HEK293 (cell line): Measurements from ENCODE around the gene DICER1.

Experiments used
- CTCF ChIA-PET: fragments of 350-600 bp; formaldehyde crosslinking; extraction: SDS; loops from one replicate; lab custom pipeline; 2021; ENCODE audit warnings: antibody characterized with exemption; lab: Yijun Ruan, JAX
- POLR2A ChIA-PET: fragments of 300-600 bp; formaldehyde crosslinking; extraction: SDS; loops from one replicate; lab custom pipeline; 2020; ENCODE audit warnings: antibody characterized with exemption, inconsistent platforms; lab: Yijun Ruan, JAX
- H3K27ac ChIP-seq: fragments of 200-500 bp; sonication (Bioruptor generic); 2 replicates; pipeline ENCODE4 v1.5.1; 2014; ENCODE audit warnings: low read depth, low read length, control low read depth, inconsistent platforms; ENCODE audit errors: extremely low read depth
- H3K36me3 ChIP-seq, 2 experiments: fragments of 200-500 bp in 1 of 2; sonication (Bioruptor generic) in 1 of 2; 1 replicate in 1 of 2; 2 replicates in 1 of 2; pipeline ENCODE4 v1.5.1; 2014 to 2017; ENCODE audit warnings: inconsistent platforms in 2 of 2, low read length in 2 of 2; ENCODE audit not compliant: control insufficient read depth in 2 of 2, insufficient read depth in 1 of 2
- H3K4me1 ChIP-seq: fragments of 200-500 bp; sonication (Bioruptor generic); 2 replicates; pipeline ENCODE4 v1.5.1; 2014; ENCODE audit warnings: mild to moderate bottlenecking, low read length, inconsistent platforms; ENCODE audit not compliant: control insufficient read depth, insufficient read depth
- H3K4me3 ChIP-seq: 2 replicates; pipeline ENCODE4 v1.5.1; 2011; ENCODE audit warnings: low read depth, mild to moderate bottlenecking, control low read depth, low read length, moderate library complexity
- H3K9me3 ChIP-seq: fragments of 200-500 bp; sonication (Bioruptor generic); 2 replicates; pipeline ENCODE4 v1.5.1; 2014; ENCODE audit warnings: low read depth, low read length, inconsistent platforms; ENCODE audit not compliant: control insufficient read depth, insufficient read depth
- BCL11B ChIP-seq: fragments of 450-650 bp; formaldehyde crosslinking; IDR thresholded peaks from 2 replicates; pipeline ENCODE4 v1.5.1; 2016; ENCODE audit warnings: low read depth, missing biosample characterization, missing genetic modification characterization
- EGR2 ChIP-seq: fragments of 450-650 bp; formaldehyde crosslinking; IDR thresholded peaks from 2 replicates; pipeline ENCODE4 v1.5.1; 2016; ENCODE audit warnings: low read depth, missing biosample characterization, missing genetic modification characterization
- GLIS1 ChIP-seq: fragments of 450-650 bp; formaldehyde crosslinking; IDR thresholded peaks from 2 replicates; pipeline ENCODE4 v1.5.1; 2016; ENCODE audit warnings: missing biosample characterization, missing genetic modification characterization
- HOXC10 ChIP-seq: sonication (generic); formaldehyde crosslinking; IDR thresholded peaks from 2 replicates; pipeline ENCODE4 v1.8.1; 2023; ENCODE audit warnings: mild to moderate bottlenecking, missing genetic modification reagents
- INSM2 ChIP-seq: fragments of 450-650 bp; formaldehyde crosslinking; IDR thresholded peaks from 2 replicates; pipeline ENCODE4 v1.5.1; 2016; ENCODE audit warnings: missing biosample characterization, missing genetic modification characterization
- OSR2 ChIP-seq: fragments of 450-650 bp; formaldehyde crosslinking; IDR thresholded peaks from 2 replicates; pipeline ENCODE4 v1.5.1; 2016; ENCODE audit warnings: missing biosample characterization, missing genetic modification characterization
- PBX3 ChIP-seq: sonication (generic); formaldehyde crosslinking; IDR thresholded peaks from 2 replicates; pipeline ENCODE4 v1.8.1; 2022; ENCODE audit warnings: mild to moderate bottlenecking, moderate library complexity, missing genetic modification reagents
- PRDM1 ChIP-seq: fragments of 450-650 bp; formaldehyde crosslinking; IDR thresholded peaks from 2 replicates; pipeline ENCODE4; 2016; ENCODE audit warnings: missing biosample characterization, missing genetic modification characterization
- SCRT2 ChIP-seq: fragments of 450-650 bp; formaldehyde crosslinking; IDR thresholded peaks from 2 replicates; pipeline ENCODE4 v1.5.1; 2016; ENCODE audit warnings: missing biosample characterization, missing genetic modification characterization
- YY1 ChIP-seq: fragments of 450-650 bp; formaldehyde crosslinking; IDR thresholded peaks from 2 replicates; pipeline ENCODE4 v1.5.1; 2018; ENCODE audit warnings: missing biosample characterization, missing genetic modification characterization
- YY2 ChIP-seq: fragments of 450-650 bp; formaldehyde crosslinking; IDR thresholded peaks from 2 replicates; pipeline ENCODE4 v1.5.1; 2016; ENCODE audit warnings: missing biosample characterization, missing genetic modification characterization
- ZBTB17 ChIP-seq: fragments of 450-650 bp; formaldehyde crosslinking; IDR thresholded peaks from 2 replicates; pipeline ENCODE4 v1.5.1; 2016; ENCODE audit warnings: missing biosample characterization, missing genetic modification characterization
- ZBTB8A ChIP-seq: fragments of 450-650 bp; formaldehyde crosslinking; IDR thresholded peaks from 2 replicates; pipeline ENCODE4 v1.5.1; 2016; ENCODE audit warnings: missing biosample characterization, missing genetic modification characterization
- ZFP41 ChIP-seq: fragments of 450-650 bp; formaldehyde crosslinking; IDR thresholded peaks from 2 replicates; pipeline ENCODE4 v1.5.1; 2016; ENCODE audit warnings: missing biosample characterization, missing genetic modification characterization, borderline replicate concordance
- ZNF112 ChIP-seq: fragments of 450-650 bp; formaldehyde crosslinking; IDR thresholded peaks from 2 replicates; pipeline ENCODE4 v1.5.0; 2017; ENCODE audit warnings: missing biosample characterization, missing genetic modification characterization
- ZNF354C ChIP-seq: fragments of 450-650 bp; formaldehyde crosslinking; IDR thresholded peaks from 2 replicates; pipeline ENCODE4 v1.5.1; 2016; ENCODE audit warnings: missing biosample characterization, missing genetic modification characterization, low read depth, borderline replicate concordance
- ZNF37A ChIP-seq: fragments of 450-650 bp; IDR thresholded peaks from 2 replicates; pipeline ENCODE4 v1.5.1; 2018; ENCODE audit warnings: missing biosample characterization, missing genetic modification characterization
- ZNF561 ChIP-seq: fragments of 450-650 bp; IDR thresholded peaks from 2 replicates; pipeline ENCODE4 v1.5.1; 2018; ENCODE audit warnings: missing biosample characterization, missing genetic modification characterization, borderline replicate concordance
- ZNF596 ChIP-seq: fragments of 450-650 bp; IDR thresholded peaks from 2 replicates; pipeline ENCODE4 v1.5.0; 2018; ENCODE audit warnings: missing biosample characterization, mild to moderate bottlenecking, missing genetic modification characterization, moderate library complexity
- ZNF600 ChIP-seq: fragments of 450-650 bp; formaldehyde crosslinking; IDR thresholded peaks from 2 replicates; pipeline ENCODE4 v1.5.1; 2016; ENCODE audit warnings: missing biosample characterization, missing genetic modification characterization
- ZNF623 ChIP-seq: fragments of 450-650 bp; formaldehyde crosslinking; IDR thresholded peaks from 2 replicates; pipeline ENCODE4 v1.5.1; 2016; ENCODE audit warnings: missing biosample characterization, missing genetic modification characterization
- ZNF677 ChIP-seq: fragments of 450-650 bp; IDR thresholded peaks from 2 replicates; pipeline ENCODE4 v1.5.0; 2018; ENCODE audit warnings: missing biosample characterization, mild to moderate bottlenecking, missing genetic modification characterization, moderate library complexity
- ZNF707 ChIP-seq: fragments of 450-650 bp; formaldehyde crosslinking; IDR thresholded peaks from 2 replicates; pipeline ENCODE4 v1.5.1; 2016; ENCODE audit warnings: missing biosample characterization, missing genetic modification characterization
- ZNF747 ChIP-seq: fragments of 450-650 bp; formaldehyde crosslinking; IDR thresholded peaks from 2 replicates; pipeline ENCODE4 v1.5.1; 2016; ENCODE audit warnings: missing biosample characterization, missing genetic modification characterization
- ZNF76 ChIP-seq: fragments of 450-650 bp; formaldehyde crosslinking; IDR thresholded peaks from 2 replicates; pipeline ENCODE4; 2016; ENCODE audit warnings: low read depth, missing biosample characterization, missing genetic modification characterization, borderline replicate concordance
- ZSCAN5A ChIP-seq: fragments of 450-650 bp; formaldehyde crosslinking; IDR thresholded peaks from 2 replicates; pipeline ENCODE4 v1.5.1; 2016; ENCODE audit warnings: missing biosample characterization, missing genetic modification characterization

The DICER1 gene

GRCh38 chr14:95063391-95063790 lies 93.9 kb downstream of the DICER1 start:
- H3K27ac ChIP-seq, result no peak overlapping the region
- TF ChIP-seq ZNF37A (tag by site-specific recombination) (peak; percentile 94), ZSCAN5A (tag by site-specific recombination) (no peak), EGR2 (tag by site-specific recombination) (0 out of 2 replicates have a peak, but pooled peaks have one; percentile 4)
- H3K4me1 ChIP-seq, result no peaks in the 10 kb centered on the region
- H3K36me3 ChIP-seq, result no peaks in the 10 kb centered on the region
- CTCF ChIA-PET, result no interaction called here
- no peaks in the 10 kb centered on the region for H3K9me3 ChIP-seq
- POLR2A ChIA-PET, result no interaction called here
- H3K4me3 ChIP-seq, result no peak overlapping the region

- Histone ChIP-seq H3K4me3 (no peak overlapping the region), H3K9me3 (no peaks in the 10 kb centered on the region), H3K27ac (no peak overlapping the region), H3K36me3 (no peaks in the 10 kb centered on the region), H3K4me1 (no peaks in the 10 kb centered on the region)
- TF ChIP-seq ZNF596 (no peak), ZBTB17 (tag by site-specific recombination) (no peak), ZNF112 (no peak), ZNF561 (tag by site-specific recombination) (no peak), ZNF600 (tag by site-specific recombination) (no peak), BCL11B (tag by site-specific recombination) (no peak), ZFP41 (tag by site-specific recombination) (no peak), SCRT2 (no peak), PBX3 (CRISPR knock-in tag) (no peak), ZNF354C (tag by site-specific recombination) (no peak), ZNF677 (tag by site-specific recombination) (no peak), YY2 (tag by site-specific recombination) (no peak), ZNF707 (tag by site-specific recombination) (no peak), PRDM1 (tag by site-specific recombination) (no peak), ZNF747 (no peak), GLIS1 (tag by site-specific recombination) (no peak), ZNF623 (tag by site-specific recombination) (no peak), YY1 (tag by site-specific recombination) (no peak), HOXC10 (CRISPR knock-in tag) (no peak)
- ChIA-PET POLR2A (no interaction called here), CTCF (no interaction called here)
Observed at GRCh38 chr14:95062946-95063345, 94.4 kb downstream of the DICER1 start.

- H3K27ac ChIP-seq, result no peak overlapping the region
- TF ChIP-seq ZNF76 (tag by site-specific recombination) (no peak), INSM2 (tag by site-specific recombination) (no peak), ZNF561 (tag by site-specific recombination) (no peak), OSR2 (tag by site-specific recombination) (no peak), ZBTB8A (tag by site-specific recombination) (no peak), ZNF600 (tag by site-specific recombination) (no peak)
- ChIA-PET POLR2A (no interaction called here), CTCF (interaction anchor here (0.8 kb wide), 1 partner anchor 513 kb away, joined by 6 read pairs; no protein-coding TSS in a partner anchor)
- no peaks in the 10 kb centered on the region for H3K4me1 ChIP-seq
- H3K9me3 ChIP-seq, result no peaks in the 10 kb centered on the region
- no peaks in the 10 kb centered on the region for H3K36me3 ChIP-seq
- no peak overlapping the region for H3K4me3 ChIP-seq
Observed at GRCh38 chr14:95062220-95062619, 95.1 kb downstream of the DICER1 start.
